ENCODE data around the gene KISS1R. TPM values are rescaled to one million over a fixed set of nuclear protein-coding genes. Genes with fewer than 3 reads are reported as not detected.
A peak's percentile ranks its signal among the peaks of the same experiment; 100 is the strongest.

KISS1R gene
- total and polyA plus RNA-seq, 2 donors from 2014 or later = 0.69 TPM; not detected in 1

DNA sequence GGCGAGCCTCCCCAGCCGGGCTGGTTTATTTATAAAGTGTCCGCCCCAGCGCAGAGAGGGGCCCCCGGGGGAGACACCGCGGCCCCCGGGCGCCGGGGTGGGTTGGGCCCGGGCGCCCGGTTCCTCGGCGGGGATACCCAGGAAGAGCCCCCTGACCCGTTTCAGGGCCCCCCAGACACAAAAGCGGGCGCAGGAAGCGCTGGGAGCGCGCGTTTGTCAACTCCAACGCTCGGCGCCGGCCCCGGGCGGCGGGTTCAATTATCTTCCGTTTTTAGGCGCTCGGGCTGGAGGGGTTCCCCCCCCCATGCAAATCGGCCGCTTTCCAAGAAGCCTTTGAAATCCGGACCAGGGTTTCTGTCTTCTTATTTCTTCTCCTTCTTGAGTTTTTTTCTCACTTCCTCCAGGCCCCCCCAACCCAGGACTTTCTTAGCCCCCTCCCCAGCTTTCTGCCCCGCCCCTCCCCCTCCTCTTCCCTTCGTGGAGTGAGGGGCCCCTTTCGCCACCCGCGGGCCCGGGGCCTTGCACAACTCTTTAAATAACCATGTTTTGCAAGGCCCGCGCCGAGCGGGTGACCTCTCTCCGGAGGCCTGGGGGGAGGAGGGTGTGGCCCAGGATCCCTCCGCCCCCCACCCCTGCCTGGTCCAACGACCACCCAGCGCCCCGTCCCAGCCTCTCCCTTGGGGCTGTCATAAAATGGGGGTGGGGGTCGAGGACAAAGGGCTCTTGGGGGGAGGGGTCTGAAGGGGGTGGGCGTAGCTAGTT lies 9.6 kb downstream of the KISS1R start:
- H3K9me3 ChIP-seq (ENCODE audit: control insufficient read depth in 2 of 3, insufficient read depth in 1 of 3, low read length in 3 of 3) = no peaks in the 10 kb centered on the region
- H3K4me1 ChIP-seq (ENCODE audit: control insufficient read depth in 2 of 3, insufficient read depth in 2 of 3, low read depth in 1 of 3, low read length in 3 of 3) = peaks cover 0 to 5% (median 0%) of the 10 kb centered on the region in 3 donors
- H3K27ac ChIP-seq (ENCODE audit: low read depth in 2 of 2, low read length in 2 of 2) = peak overlapping the region; percentile 67 to 84
- H3K9ac ChIP-seq (ENCODE audit: low read length in 3 of 3) = peak overlapping the region; percentile 15 to 82 (median 77)
- TF ChIP-seq CTCF (IDR thresholded peaks at IDR 0.05; ENCODE audit: borderline replicate concordance, extremely low read depth, insufficient read depth) = no peak
- H3K27me3 ChIP-seq (ENCODE audit: control insufficient read depth, insufficient read depth, low read length) = no peaks in the 10 kb centered on the region
- peak; percentile 58 to 91 (median 76) for DNase-seq
- H3K4me3 ChIP-seq (ENCODE audit: low read length in 3 of 3) = peak overlapping the region; percentile 41 to 78 (median 64)
- no peak for FAIRE-seq
- H3K36me3 ChIP-seq (ENCODE audit: control insufficient read depth in 2 of 3, insufficient read depth in 3 of 3, low read length in 3 of 3) = no peaks in the 10 kb centered on the region
- intact Hi-C loops (cut with DNase I) = loop anchor here (5.0 kb wide), 1 partner anchor 56 kb away; the partner anchor contains the start of gene WDR18

GRCh38 chr19:927351-927779 lies 10.2 kb downstream of the KISS1R start:
- H3K9ac ChIP-seq (ENCODE audit: low read length in 3 of 3) = peak overlapping the region in 1 of 3 donors; percentile 40
- H3K27ac ChIP-seq (ENCODE audit: low read depth in 2 of 2, low read length in 2 of 2) = peak overlapping the region; percentile 60 to 67
- FAIRE-seq (no peak), DNase-seq (peak in 4 of 5 donors; percentile 64 to 90 (median 80))
- peaks cover 0 to 10% (median 0%) of the 10 kb centered on the region in 3 donors for H3K4me1 ChIP-seq (ENCODE audit: control insufficient read depth in 2 of 3, insufficient read depth in 2 of 3, low read depth in 1 of 3, low read length in 3 of 3)
- H3K27me3 ChIP-seq (ENCODE audit: control insufficient read depth, insufficient read depth, low read length) = no peaks in the 10 kb centered on the region
- H3K4me3 ChIP-seq (ENCODE audit: low read length in 3 of 3) = peak overlapping the region in 2 of 3 donors; percentile 16 to 78
- no peaks in the 10 kb centered on the region for H3K36me3 ChIP-seq (ENCODE audit: control insufficient read depth in 2 of 3, insufficient read depth in 3 of 3, low read length in 3 of 3)
- intact Hi-C loops (cut with DNase I) = loop anchor here (5.0 kb wide), 1 partner anchor 55 kb away; the partner anchor contains the start of gene WDR18
- no peak for TF ChIP-seq CTCF (IDR thresholded peaks at IDR 0.05; ENCODE audit: borderline replicate concordance, extremely low read depth, insufficient read depth)
- H3K9me3 ChIP-seq (ENCODE audit: control insufficient read depth in 2 of 3, insufficient read depth in 1 of 3, low read length in 3 of 3) = no peaks in the 10 kb centered on the region

DNA sequence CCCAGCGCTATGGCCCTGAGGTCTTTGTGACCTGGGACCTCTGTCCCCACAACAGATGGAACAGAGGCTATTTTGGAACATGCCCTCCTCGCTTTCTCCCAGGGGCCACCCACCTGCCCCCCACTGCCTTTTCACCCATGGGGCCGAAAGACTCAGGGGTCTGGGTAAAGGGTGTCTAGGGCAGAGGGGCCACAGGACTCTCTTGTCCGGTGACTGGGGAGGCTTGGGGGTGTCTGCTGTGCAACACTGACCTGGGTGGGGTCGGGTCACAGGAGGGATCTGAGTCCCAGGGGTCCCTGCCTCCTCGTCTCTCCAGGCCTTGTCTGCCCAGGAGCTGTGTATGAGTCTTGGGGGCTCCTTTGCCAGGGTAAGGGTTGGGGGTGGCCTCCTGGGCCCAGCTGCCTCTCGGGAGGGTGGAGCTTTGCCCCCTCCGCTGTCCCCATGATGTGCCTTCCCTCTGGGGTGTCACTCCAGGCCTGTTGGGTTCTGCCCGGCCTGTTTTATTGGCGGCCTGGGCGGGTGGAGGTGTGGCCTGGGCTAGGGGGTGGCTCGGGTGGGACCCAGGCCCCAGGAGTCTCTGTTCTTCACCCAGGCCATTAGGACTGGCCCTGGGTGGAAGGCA lies 10.8 kb downstream of the KISS1R start:
- Histone ChIP-seq H3K36me3 (ENCODE audit: control insufficient read depth in 2 of 3, insufficient read depth in 3 of 3, low read length in 3 of 3) (no peaks in the 10 kb centered on the region), H3K27me3 (ENCODE audit: control insufficient read depth, insufficient read depth, low read length) (no peaks in the 10 kb centered on the region), H3K4me3 (ENCODE audit: low read length in 3 of 3) (no peak overlapping the region), H3K9me3 (ENCODE audit: control insufficient read depth in 2 of 3, insufficient read depth in 1 of 3, low read length in 3 of 3) (no peaks in the 10 kb centered on the region), H3K9ac (ENCODE audit: low read length in 3 of 3) (peak overlapping the region in 1 of 3 donors; percentile 26), H3K27ac (ENCODE audit: low read depth in 2 of 2, low read length in 2 of 2) (peak overlapping the region; percentile 32 to 60), H3K4me1 (ENCODE audit: control insufficient read depth in 2 of 3, insufficient read depth in 2 of 3, low read depth in 1 of 3, low read length in 3 of 3) (peaks cover 0 to 10% (median 0%) of the 10 kb centered on the region in 3 donors)
- TF ChIP-seq CTCF (IDR thresholded peaks at IDR 0.05; ENCODE audit: borderline replicate concordance, extremely low read depth, insufficient read depth) = no peak
- DNase-seq (peak in 2 of 5 donors; percentile 73 to 75), FAIRE-seq (no peak)
- intact Hi-C loops (cut with DNase I) = loop anchor here (5.0 kb wide), 1 partner anchor 54 kb away; the partner anchor contains the start of gene WDR18
